IPS-18a (cell line): Measurements from ENCODE around the gene STT3B.
A peak's percentile ranks its signal among the peaks of the same experiment; 100 is the strongest.

Experiments used
- H3K27ac ChIP-seq: one replicate; pipeline ENCODE4 v1.5.1; 2013; ENCODE audit warnings: low read length
- H3K27me3 ChIP-seq: one replicate; pipeline ENCODE4 v1.6.1; 2013; ENCODE audit warnings: mild to moderate bottlenecking, low read length; ENCODE audit not compliant: control insufficient read depth, insufficient read depth
- H3K36me3 ChIP-seq: one replicate; pipeline ENCODE4 v1.6.1; 2013; ENCODE audit warnings: low read depth, low read length; ENCODE audit not compliant: control insufficient read depth
- H3K4me1 ChIP-seq: one replicate; pipeline ENCODE4 v1.6.1; 2013; ENCODE audit warnings: low read depth, low read length; ENCODE audit not compliant: control insufficient read depth
- H3K4me3 ChIP-seq: one replicate; pipeline ENCODE4 v1.5.1; 2013; ENCODE audit warnings: low read length
- H3K9ac ChIP-seq: one replicate; pipeline ENCODE4 v1.6.1; 2013; ENCODE audit warnings: mild to moderate bottlenecking, low read length, moderate library complexity
- H3K9me3 ChIP-seq: one replicate; pipeline ENCODE4 v1.6.1; 2013; ENCODE audit warnings: low read depth, low read length; ENCODE audit not compliant: control insufficient read depth

STT3B gene

GRCh38 chr3:31532587-31533168 is at the start of gene STT3B:
Gene STT3B, plus strand, starts transcription at chr3:31532925. Its CDS starts 74 bp downstream, at chr3:31532999.
- H3K4me1 ChIP-seq: peaks cover 26% of the 10 kb centered on the region
- H3K9ac ChIP-seq: peak within 1 kb of the TSS; percentile 86
- H3K9me3 ChIP-seq: no peaks in the 10 kb centered on the region
- peak within 1 kb of the TSS; percentile 89 for H3K27ac ChIP-seq
- H3K27me3 ChIP-seq: no peaks in the 10 kb centered on the region
- no peaks in the 10 kb centered on the region for H3K36me3 ChIP-seq
- H3K4me3 ChIP-seq: peak within 1 kb of the TSS; percentile 80

- Histone ChIP-seq H3K9me3 (no peaks in the 10 kb centered on the region), H3K36me3 (no peaks in the 10 kb centered on the region), H3K4me1 (no peaks in the 10 kb centered on the region), H3K27ac (no peak overlapping the region), H3K4me3 (no peak overlapping the region), H3K9ac (no peak overlapping the region), H3K27me3 (no peaks in the 10 kb centered on the region)
These were observed 48.9 kb upstream of the STT3B start for GRCh38 chr3:31483776-31484175.

- no peaks in the 10 kb centered on the region for H3K36me3 ChIP-seq
- H3K27me3 ChIP-seq: no peaks in the 10 kb centered on the region
- no peaks in the 10 kb centered on the region for H3K4me1 ChIP-seq
- no peak overlapping the region for H3K9ac ChIP-seq
- H3K4me3 ChIP-seq: no peak overlapping the region
- H3K27ac ChIP-seq: no peak overlapping the region
- no peaks in the 10 kb centered on the region for H3K9me3 ChIP-seq
These were observed 47.5 kb upstream of the STT3B start for GRCh38 chr3:31485196-31485595.

GRCh38 chr3:31486865-31487533 is 45.7 kb upstream of the STT3B start:
- H3K9me3 ChIP-seq: no peaks in the 10 kb centered on the region
- H3K4me3 ChIP-seq: no peak overlapping the region
- H3K27ac ChIP-seq: no peak overlapping the region
- no peaks in the 10 kb centered on the region for H3K27me3 ChIP-seq
- no peak overlapping the region for H3K9ac ChIP-seq
- no peaks in the 10 kb centered on the region for H3K36me3 ChIP-seq
- H3K4me1 ChIP-seq: no peaks in the 10 kb centered on the region

- Histone ChIP-seq H3K27me3 (no peaks in the 10 kb centered on the region), H3K9ac (no peak overlapping the region), H3K36me3 (no peaks in the 10 kb centered on the region), H3K27ac (no peak overlapping the region), H3K4me1 (no peaks in the 10 kb centered on the region), H3K9me3 (no peaks in the 10 kb centered on the region), H3K4me3 (no peak overlapping the region)
These were observed 44.2 kb upstream of the STT3B start for GRCh38 chr3:31488475-31489017.

- Histone ChIP-seq H3K4me1 (no peaks in the 10 kb centered on the region), H3K27ac (no peak overlapping the region), H3K36me3 (no peaks in the 10 kb centered on the region), H3K9me3 (no peaks in the 10 kb centered on the region), H3K27me3 (no peaks in the 10 kb centered on the region), H3K4me3 (no peak overlapping the region), H3K9ac (no peak overlapping the region)
These were observed 42.2 kb upstream of the STT3B start for GRCh38 chr3:31490502-31490901.

GRCh38 chr3:31491660-31492059 is 41.1 kb upstream of the STT3B start:
- no peak overlapping the region for H3K4me3 ChIP-seq
- no peaks in the 10 kb centered on the region for H3K4me1 ChIP-seq
- no peaks in the 10 kb centered on the region for H3K27me3 ChIP-seq
- no peak overlapping the region for H3K9ac ChIP-seq
- H3K9me3 ChIP-seq: no peaks in the 10 kb centered on the region
- no peak overlapping the region for H3K27ac ChIP-seq
- H3K36me3 ChIP-seq: no peaks in the 10 kb centered on the region

GRCh38 chr3:31493149-31493548 is 39.6 kb upstream of the STT3B start:
- Histone ChIP-seq H3K4me1 (no peaks in the 10 kb centered on the region), H3K27me3 (no peaks in the 10 kb centered on the region), H3K36me3 (no peaks in the 10 kb centered on the region), H3K27ac (no peak overlapping the region), H3K9ac (no peak overlapping the region), H3K4me3 (no peak overlapping the region), H3K9me3 (no peaks in the 10 kb centered on the region)

GRCh38 chr3:31495971-31496665 is 36.6 kb upstream of the STT3B start:
- Histone ChIP-seq H3K36me3 (no peaks in the 10 kb centered on the region), H3K9ac (no peak overlapping the region), H3K4me3 (no peak overlapping the region), H3K4me1 (no peaks in the 10 kb centered on the region), H3K27me3 (no peaks in the 10 kb centered on the region), H3K9me3 (no peaks in the 10 kb centered on the region), H3K27ac (no peak overlapping the region)

- H3K36me3 ChIP-seq: no peaks in the 10 kb centered on the region
- H3K9me3 ChIP-seq: no peaks in the 10 kb centered on the region
- H3K27me3 ChIP-seq: no peaks in the 10 kb centered on the region
- H3K4me3 ChIP-seq: no peak overlapping the region
- no peak overlapping the region for H3K27ac ChIP-seq
- no peak overlapping the region for H3K9ac ChIP-seq
- H3K4me1 ChIP-seq: peaks cover 8% of the 10 kb centered on the region
These were observed 33.9 kb upstream of the STT3B start for GRCh38 chr3:31498791-31499190.

GRCh38 chr3:31499281-31499680 is 33.4 kb upstream of the STT3B start:
- Histone ChIP-seq H3K9ac (no peak overlapping the region), H3K4me3 (no peak overlapping the region), H3K9me3 (no peaks in the 10 kb centered on the region), H3K4me1 (peaks cover 12% of the 10 kb centered on the region), H3K27ac (no peak overlapping the region), H3K36me3 (no peaks in the 10 kb centered on the region), H3K27me3 (no peaks in the 10 kb centered on the region)
